AG08395 (cell line): ENCODE results near the gene STX18.

Experiments
- DNase-seq: peaks from one replicate; pipeline ENCODE4 v3.0.0; 2012; ENCODE audit warnings: mixed read lengths, low spot score

The STX18 gene

DNA sequence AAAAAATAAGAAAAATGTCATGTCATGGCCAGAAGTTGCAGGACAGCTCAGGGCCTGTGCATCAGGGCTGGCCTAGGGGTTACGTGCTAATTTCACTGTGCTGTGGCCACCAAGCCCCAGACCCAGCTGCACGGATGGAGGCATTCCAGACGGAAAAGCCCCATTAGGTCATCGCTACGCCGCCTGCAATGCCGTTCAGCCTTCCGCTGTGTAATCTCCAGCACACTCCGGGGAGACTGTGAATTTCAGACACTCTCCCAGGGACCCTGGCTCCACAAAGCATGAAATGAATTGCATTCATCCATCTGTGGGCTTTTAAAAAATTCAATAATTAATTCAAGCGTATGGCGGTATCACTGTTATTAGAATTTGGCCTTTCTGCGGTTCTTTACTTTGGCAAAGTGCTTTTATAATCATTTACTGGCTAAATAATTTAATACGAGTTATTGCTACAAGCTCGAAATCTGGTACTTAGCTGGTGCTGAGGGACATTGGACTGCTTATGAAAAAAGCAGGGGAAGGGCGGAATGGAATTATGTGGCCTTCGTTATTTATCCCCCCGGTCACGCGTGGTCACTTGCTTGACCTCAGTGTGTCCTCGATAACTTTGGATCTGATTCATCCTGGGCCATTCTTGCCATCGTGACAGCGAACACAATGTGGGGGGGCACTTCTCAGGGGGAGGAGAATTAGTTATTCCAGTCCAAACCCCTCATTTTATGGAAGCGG, 164.0 kb downstream of the STX18 start:
- no peak for DNase-seq

GRCh38 chr4:4377191-4377590, 164.7 kb downstream of the STX18 start:
- DNase-seq: no peak

- no peak for DNase-seq
Measured at GRCh38 chr4:4376074-4376473, 165.8 kb downstream of the STX18 start.

DNA sequence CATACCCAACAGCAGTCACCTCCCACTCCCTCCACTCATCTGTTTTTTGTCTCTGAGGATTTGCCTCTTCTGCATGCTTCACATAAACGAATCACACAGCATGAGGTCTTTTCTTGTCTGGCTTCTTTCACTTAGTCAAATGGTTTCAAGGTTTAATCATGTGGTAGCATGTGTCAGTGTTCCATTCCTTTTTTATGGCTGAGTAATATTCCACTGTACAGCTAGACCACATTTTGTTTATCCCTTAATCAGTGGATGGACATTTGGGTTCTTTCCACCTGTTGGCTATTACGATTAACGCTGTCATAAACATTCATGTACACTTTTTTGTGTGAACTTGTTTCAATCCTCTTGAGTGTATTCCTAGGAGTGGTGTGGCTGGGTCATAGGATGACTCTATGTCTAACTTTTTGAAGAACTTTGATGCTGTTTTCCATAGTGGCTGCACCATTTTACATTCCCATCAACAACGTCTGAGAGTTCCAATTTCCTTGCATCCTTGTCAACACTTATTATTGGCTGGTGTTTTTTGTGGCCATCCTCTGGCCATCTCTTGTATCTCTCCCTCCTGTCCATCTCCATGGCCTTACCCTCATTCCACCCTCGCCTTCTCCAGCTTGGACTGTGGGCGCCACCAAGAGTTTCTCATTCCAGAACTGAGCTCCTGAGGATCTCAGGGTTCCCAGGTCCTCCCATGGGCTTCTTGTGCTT, 167.3 kb downstream of the STX18 start:
- no peak for DNase-seq
